ENCODE measurements around the gene CPLX3. TPM values are rescaled to one million over a fixed set of nuclear protein-coding genes. Genes with fewer than 3 reads are reported as not detected.
A peak's percentile ranks its signal among the peaks of the same experiment; 100 is the strongest.

Gene CPLX3
- total RNA-seq, 4 donors from 2014 or later, result not detected

DNA sequence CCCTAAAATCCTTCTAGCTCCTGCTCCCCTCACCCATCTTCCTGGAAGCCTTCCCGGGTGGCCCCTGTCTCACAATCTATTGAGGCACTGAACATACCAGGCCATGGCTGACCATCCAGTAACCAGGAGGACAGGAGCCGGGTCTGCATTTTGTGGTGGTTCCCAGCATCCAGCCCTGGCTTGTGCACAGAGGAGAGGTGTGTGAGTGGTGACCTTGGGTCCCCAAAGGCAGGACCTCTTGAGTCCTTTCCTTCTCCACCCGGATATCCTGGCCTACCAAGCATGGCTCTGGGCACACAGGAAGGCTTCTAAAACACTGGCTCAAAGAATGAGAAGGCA, 36.7 kb upstream of the CPLX3 start:
- H3K9me3 ChIP-seq, result no peaks in the 10 kb centered on the region
- peak overlapping the region; percentile 84 to 92 (median 86) for H3K27ac ChIP-seq
- no peaks in the 10 kb centered on the region for H3K27me3 ChIP-seq
- no peaks in the 10 kb centered on the region for H3K36me3 ChIP-seq
- DNase-seq, result no peak
- intact Hi-C loops (cut with DNase I; ENCODE audit: low total_unique reads) (no loop called here), in situ Hi-C loops (cut with MboI; ENCODE audit: low pct_ligation_motif_present in 1 of 4, low pct_unique_long_range_greater_than_20kb in 1 of 4, low sequenced_read_pairs in 3 of 4) (no loop called here)
- WGBS, 2 donors (ENCODE audit: low coverage in 1 of 2), result 0 to 23% methylated on average over 1 to 3 of the region's 3 CpGs
- H3K4me1 ChIP-seq, result peaks cover 57 to 91% (median 69%) of the 10 kb centered on the region in 4 donors
- no peak for TF ChIP-seq CTCF (IDR thresholded peaks at IDR 0.05)
- no peak for TF ChIP-seq EP300 (IDR thresholded peaks at IDR 0.05; ENCODE audit: low read depth)
- TF ChIP-seq POLR2A (IDR thresholded peaks at IDR 0.05), result no peak
- no peak for TF ChIP-seq POLR2AphosphoS5 (IDR thresholded peaks at IDR 0.05)
- H3K4me3 ChIP-seq, result peak overlapping the region in 1 of 4 donors; percentile 32

DNA sequence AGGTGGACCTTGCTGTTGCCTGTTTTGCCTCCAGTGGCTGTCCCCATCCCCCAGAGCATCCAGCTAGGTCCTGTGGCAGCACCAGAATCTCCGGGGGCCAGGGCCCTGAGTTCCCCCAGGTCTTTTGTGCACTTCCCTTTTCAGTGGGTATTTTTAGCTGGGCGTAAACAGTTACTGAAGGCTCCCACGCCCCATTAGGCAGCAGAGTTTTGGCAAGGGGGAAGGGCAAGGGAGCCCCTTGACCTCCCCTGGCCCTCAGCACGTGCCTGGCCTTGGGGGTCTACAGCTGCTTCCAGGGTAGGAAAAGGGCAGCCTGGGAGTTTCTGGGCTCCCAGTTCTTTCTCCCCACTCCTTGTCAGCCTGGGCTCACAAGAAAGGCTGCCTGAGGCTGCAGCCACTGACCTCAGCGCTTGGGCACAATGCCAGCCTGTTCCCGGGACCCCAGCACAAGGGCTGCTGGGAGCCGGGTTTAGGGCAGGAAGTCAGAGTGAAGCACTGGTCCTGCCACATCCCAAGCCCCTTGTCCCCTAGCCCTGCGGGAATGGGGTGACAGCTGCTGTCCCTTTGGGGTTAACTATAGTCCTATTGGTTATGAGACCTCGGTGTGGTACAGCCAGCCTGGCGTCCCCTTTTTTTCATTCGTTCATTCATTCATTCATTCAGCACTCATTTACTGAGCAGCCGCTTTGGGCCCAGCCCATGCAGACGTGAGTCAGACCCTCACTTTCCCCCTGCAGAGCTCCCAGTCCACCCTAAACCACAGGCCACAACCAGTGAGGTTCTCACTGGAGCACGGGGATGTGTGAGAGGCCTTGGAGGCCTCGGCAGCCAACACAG, 36.1 kb upstream of the CPLX3 start:
- in situ Hi-C loops (cut with MboI; ENCODE audit: low pct_ligation_motif_present in 1 of 4, low pct_unique_long_range_greater_than_20kb in 1 of 4, low sequenced_read_pairs in 3 of 4) (no loop called here), intact Hi-C loops (cut with DNase I; ENCODE audit: low total_unique reads) (no loop called here)
- Histone ChIP-seq H3K4me1 (peaks cover 54 to 86% (median 65%) of the 10 kb centered on the region in 4 donors), H3K4me3 (peak overlapping the region in 1 of 4 donors; percentile 32), H3K27me3 (no peaks in the 10 kb centered on the region), H3K27ac (peak overlapping the region; percentile 84 to 92 (median 86)), H3K9me3 (no peaks in the 10 kb centered on the region), H3K36me3 (no peaks in the 10 kb centered on the region)
- peak; percentile 68 for DNase-seq
- TF ChIP-seq POLR2AphosphoS5 (IDR thresholded peaks at IDR 0.05) (peak in 1 of 3 donors; percentile 10), POLR2A (IDR thresholded peaks at IDR 0.05) (peak; percentile 15), CTCF (IDR thresholded peaks at IDR 0.05) (no peak), EP300 (IDR thresholded peaks at IDR 0.05; ENCODE audit: low read depth) (no peak)
- 32 to 40% methylated on average over 2 to 15 of the region's 15 CpGs for WGBS, 2 donors (ENCODE audit: low coverage in 1 of 2)

DNA sequence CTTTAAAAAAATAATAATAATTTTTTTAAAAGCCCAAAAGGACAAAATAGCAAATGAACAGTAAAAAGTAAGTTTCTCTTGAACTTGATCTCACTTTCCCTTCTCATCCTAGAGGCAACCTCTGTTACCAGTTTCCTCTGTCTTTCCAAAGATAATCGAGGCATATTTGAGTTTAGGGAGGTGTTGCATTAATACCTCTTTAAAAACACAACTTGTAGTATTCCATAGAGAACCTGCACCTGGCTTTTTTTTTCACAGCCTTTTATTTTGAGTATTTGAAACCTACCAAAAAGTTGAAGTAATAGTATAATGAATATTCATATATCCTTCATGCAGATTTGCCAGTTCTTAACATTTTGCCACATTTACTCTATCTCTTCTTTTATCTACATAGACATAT, 35.4 kb upstream of the CPLX3 start:
- Histone ChIP-seq H3K9me3 (no peaks in the 10 kb centered on the region), H3K4me1 (peaks cover 50 to 78% (median 61%) of the 10 kb centered on the region in 4 donors), H3K27ac (peak overlapping the region; percentile 84 to 92 (median 86)), H3K36me3 (no peaks in the 10 kb centered on the region), H3K4me3 (no peak overlapping the region), H3K27me3 (no peaks in the 10 kb centered on the region)
- no peak for DNase-seq
- in situ Hi-C loops (cut with MboI; ENCODE audit: low pct_ligation_motif_present in 1 of 4, low pct_unique_long_range_greater_than_20kb in 1 of 4, low sequenced_read_pairs in 3 of 4) (no loop called here), intact Hi-C loops (cut with DNase I; ENCODE audit: low total_unique reads) (no loop called here)
- 24 to 57% methylated on average over 1 of the region's 1 CpG for WGBS, 2 donors (ENCODE audit: low coverage in 1 of 2)
- no peak for TF ChIP-seq CTCF (IDR thresholded peaks at IDR 0.05)
- TF ChIP-seq POLR2AphosphoS5 (IDR thresholded peaks at IDR 0.05), result no peak

DNA sequence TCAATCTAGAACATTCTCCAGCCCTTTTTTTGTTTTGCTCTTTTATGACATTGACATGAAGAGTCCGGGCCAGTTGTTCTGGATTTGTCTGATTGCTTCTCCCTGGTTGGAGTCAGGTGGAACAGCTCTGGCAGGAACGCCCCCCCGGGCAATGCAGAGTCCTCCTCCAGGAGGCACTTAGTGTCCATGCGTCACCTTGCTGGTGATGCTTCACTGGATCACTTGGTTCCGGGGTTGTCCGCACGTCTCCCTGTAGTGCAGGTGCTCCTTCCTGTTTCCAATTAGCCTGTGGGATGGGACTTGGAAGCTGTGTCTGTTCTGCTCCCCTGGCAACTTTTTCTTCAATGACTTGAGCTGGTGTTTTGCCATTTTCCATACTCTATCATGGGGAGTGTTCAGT, 34.8 kb upstream of the CPLX3 start:
- no peaks in the 10 kb centered on the region for H3K27me3 ChIP-seq
- H3K9me3 ChIP-seq, result no peaks in the 10 kb centered on the region
- no peaks in the 10 kb centered on the region for H3K36me3 ChIP-seq
- TF ChIP-seq EP300 (IDR thresholded peaks at IDR 0.05; ENCODE audit: low read depth) (no peak), POLR2A (IDR thresholded peaks at IDR 0.05) (no peak), CTCF (IDR thresholded peaks at IDR 0.05) (no peak), POLR2AphosphoS5 (IDR thresholded peaks at IDR 0.05) (no peak)
- WGBS, 2 donors (ENCODE audit: low coverage in 1 of 2), result 60 to 81% methylated on average over 1 to 7 of the region's 7 CpGs
- H3K27ac ChIP-seq, result no peak overlapping the region
- in situ Hi-C loops (cut with MboI; ENCODE audit: low pct_ligation_motif_present in 1 of 4, low pct_unique_long_range_greater_than_20kb in 1 of 4, low sequenced_read_pairs in 3 of 4), result no loop called here
- intact Hi-C loops (cut with DNase I; ENCODE audit: low total_unique reads), result no loop called here
- H3K4me3 ChIP-seq, result no peak overlapping the region
- H3K4me1 ChIP-seq, result peaks cover 45 to 72% (median 54%) of the 10 kb centered on the region in 4 donors
- DNase-seq, result no peak
